ENCODE results near the gene MACROD2.

DNA sequence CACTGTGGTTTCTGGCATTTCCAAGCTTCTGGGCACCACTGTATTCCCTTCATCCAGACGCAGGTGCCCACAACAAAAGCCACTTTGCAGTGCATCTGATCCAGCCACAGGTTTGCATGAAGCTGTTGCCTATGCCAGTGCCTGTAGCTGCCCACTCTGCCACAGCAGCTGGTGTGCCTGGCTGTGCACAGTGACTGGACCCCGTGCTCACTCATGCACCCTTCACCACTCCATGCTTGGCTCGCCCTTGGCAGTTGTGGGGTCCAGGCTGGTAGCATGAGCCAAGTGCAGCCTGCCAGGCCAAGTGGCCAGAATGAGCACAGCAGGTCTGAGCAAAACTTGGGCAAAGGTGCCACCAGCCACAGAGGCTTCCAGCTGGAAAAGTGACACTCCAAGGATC lies 47.6 kb upstream of the MACROD2 start:
- TF ChIP-seq, protein P1, sequence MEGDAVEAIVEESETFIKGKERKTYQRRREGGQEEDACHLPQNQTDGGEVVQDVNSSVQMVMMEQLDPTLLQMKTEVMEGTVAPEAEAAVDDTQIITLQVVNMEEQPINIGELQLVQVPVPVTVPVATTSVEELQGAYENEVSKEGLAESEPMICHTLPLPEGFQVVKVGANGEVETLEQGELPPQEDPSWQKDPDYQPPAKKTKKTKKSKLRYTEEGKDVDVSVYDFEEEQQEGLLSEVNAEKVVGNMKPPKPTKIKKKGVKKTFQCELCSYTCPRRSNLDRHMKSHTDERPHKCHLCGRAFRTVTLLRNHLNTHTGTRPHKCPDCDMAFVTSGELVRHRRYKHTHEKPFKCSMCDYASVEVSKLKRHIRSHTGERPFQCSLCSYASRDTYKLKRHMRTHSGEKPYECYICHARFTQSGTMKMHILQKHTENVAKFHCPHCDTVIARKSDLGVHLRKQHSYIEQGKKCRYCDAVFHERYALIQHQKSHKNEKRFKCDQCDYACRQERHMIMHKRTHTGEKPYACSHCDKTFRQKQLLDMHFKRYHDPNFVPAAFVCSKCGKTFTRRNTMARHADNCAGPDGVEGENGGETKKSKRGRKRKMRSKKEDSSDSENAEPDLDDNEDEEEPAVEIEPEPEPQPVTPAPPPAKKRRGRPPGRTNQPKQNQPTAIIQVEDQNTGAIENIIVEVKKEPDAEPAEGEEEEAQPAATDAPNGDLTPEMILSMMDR (optimal IDR thresholded peaks at IDR 0.05 in 1 of 3, IDR thresholded peaks at IDR 0.05 in 1 of 3, conservative IDR thresholded peaks at IDR 0.05 in 1 of 3; ENCODE audit: extremely low read depth in 1 of 3, insufficient read depth in 2 of 3, low read length in 3 of 3): no peak
- no peak for TF ChIP-seq EZH2 (IDR thresholded peaks at IDR 0.05; ENCODE audit: low read length)
